H1 (cell line): ENCODE measurements around the gene SNW1. TPM values are rescaled to one million over a fixed set of nuclear protein-coding genes. Genes with fewer than 3 reads are reported as not detected.

Source experiments
- CREB1 ChIP-seq: IDR thresholded peaks from 2 replicates; pipeline ENCODE4 v1.6.1; 2012; ENCODE audit warnings: inconsistent platforms
- E2F6 ChIP-seq: IDR thresholded peaks from 2 replicates; pipeline ENCODE4 v1.6.1; 2012; ENCODE audit warnings: inconsistent platforms
- FOSL1 ChIP-seq: IDR thresholded peaks from 2 replicates; pipeline ENCODE4 v1.6.1; 2011; ENCODE audit warnings: mild to moderate bottlenecking, low read depth, low read length, moderate library complexity; ENCODE audit not compliant: insufficient read depth
- KDM4A ChIP-seq: IDR thresholded peaks from one replicate; pipeline ENCODE4 v1.7.1; 2012; ENCODE audit warnings: low read depth, mild to moderate bottlenecking, moderate library complexity, low read length, inconsistent platforms; ENCODE audit not compliant: severe bottlenecking
- NRF1 ChIP-seq: IDR thresholded peaks from 2 replicates; pipeline ENCODE4 v1.6.1; 2011; ENCODE audit warnings: mild to moderate bottlenecking, low read depth, low read length, improper control_type of control experiment
- SAP30 ChIP-seq: fragments of 300-600 bp; sonication (generic); IDR thresholded peaks from 2 replicates; pipeline ENCODE4 v1.7.1; 2012; ENCODE audit warnings: low read length, moderate library complexity, mild to moderate bottlenecking, inconsistent platforms; ENCODE audit not compliant: insufficient read depth, insufficient replicate concordance
- SIRT6 ChIP-seq: IDR thresholded peaks from one replicate; pipeline ENCODE4 v1.7.1; 2012; ENCODE audit warnings: low read length, inconsistent platforms
- SP1 ChIP-seq: IDR thresholded peaks from 2 replicates; pipeline ENCODE4 v1.6.1; 2011; ENCODE audit warnings: low read depth, low read length
- polyA plus RNA-seq, 7 experiments: library from polyadenylated mRNA; depleted of rRNA in 3 of 7; stranded (reverse) in 5 of 7; unstranded in 2 of 7; fragments of >200 nt in 5 of 7; fragments of 200-250 nt in 2 of 7; gene quantifications; 1 replicate in 5 of 7; 2 replicates in 1 of 7; 4 replicates in 1 of 7; pipeline versions ENCODE4 v1.2.1 to v1.2.3, GENCODE V29; 2011 to 2013; ENCODE audit warnings: missing spikeins in 2 of 7, mixed read lengths in 2 of 7
- total RNA-seq: library from RNA; stranded (reverse); fragmentation: NEBNext Ultra II Directional; extraction: Animal tissue kit (Norgen Biotek cat#: 25700); gene quantifications from 2 replicates; pipeline ENCODE4 v1.2.1, GENCODE V29; 2021

SNW1 gene
- total and polyA plus RNA-seq, 2 of the 8 experiments (the other 6 are each of a cell fraction or from before 2014, with no cell fraction given) = 13.2 to 79.2 TPM

DNA sequence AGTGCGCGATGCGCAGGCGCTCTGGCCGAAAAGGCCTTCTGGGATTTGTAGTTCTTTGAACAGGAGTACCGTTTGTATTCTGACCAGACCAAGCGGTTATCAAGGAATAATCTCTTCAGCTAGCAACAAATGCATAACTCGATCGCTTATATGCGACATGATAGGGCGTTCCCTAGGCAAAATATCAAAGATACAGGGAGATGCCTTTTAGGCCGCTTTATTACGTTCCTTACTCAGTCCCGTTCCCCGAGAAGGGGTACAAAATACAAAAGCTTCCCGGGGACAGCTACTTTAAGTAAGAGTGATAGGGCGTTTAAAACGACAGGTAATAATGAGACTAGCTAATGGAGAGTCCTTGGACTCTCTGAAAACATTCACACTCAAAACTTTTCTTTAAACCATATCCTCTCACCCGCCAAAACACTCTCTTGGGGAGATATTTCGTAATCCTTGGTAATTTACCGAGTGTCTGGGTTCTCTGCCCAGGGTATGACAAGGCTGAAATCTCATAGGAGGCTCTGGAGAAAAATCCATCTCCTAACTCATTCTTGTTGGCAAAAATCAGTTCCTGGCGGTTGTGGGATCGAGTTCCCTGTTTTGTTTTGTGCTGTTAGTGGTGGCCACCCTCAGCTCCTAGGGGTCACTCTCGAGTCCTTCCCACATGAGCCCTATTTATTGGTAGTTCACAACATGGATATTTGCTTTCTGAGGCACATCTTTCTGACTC is 412 bp upstream of the SNW1 start (continued):
- TF ChIP-seq CREB1 = no peak; the same call in 1 of the 2 replicates
- TF ChIP-seq E2F6 = 0 out of 2 replicates have a peak, but pooled peaks have one; percentile 7
- TF ChIP-seq SIRT6 = no peak
- no peak for TF ChIP-seq SP1
- TF ChIP-seq FOSL1 = no peak
- TF ChIP-seq SAP30 = peak; percentile 19
- TF ChIP-seq NRF1 = peak; percentile 90
- peak; percentile 31 for TF ChIP-seq KDM4A
